Keratinocyte (primary cell): ENCODE measurements around the gene GOLGA6A. TPM values are rescaled to one million over a fixed set of nuclear protein-coding genes. Genes with fewer than 3 reads are reported as not detected.
"Not testable (repeated sequence)": the region's sequence is repeated elsewhere in the genome, so short reads cannot be mapped to it uniquely, and the experiment has no call there.

Source experiments
- DNase-seq: peaks from one replicate; pipeline ENCODE4 v3.0.0-alpha.2; 2011; ENCODE audit warnings: low read depth, missing footprints, low spot score
- FAIRE-seq: peaks from 2 replicates; lab custom pipeline; 2011; peaks lifted over from hg19 to GRCh38; lab: Jason Lieb, UNC
- H2AFZ ChIP-seq: 2 replicates; pipeline ENCODE4 v1.6.0; 2012; ENCODE audit warnings: low read length, control low read depth, inconsistent platforms; ENCODE audit not compliant: control insufficient read depth
- H3K27ac ChIP-seq: 2 replicates; pipeline ENCODE4 v1.5.1; 2011; ENCODE audit warnings: low read length; ENCODE audit not compliant: control insufficient read depth, insufficient read depth
- H3K27me3 ChIP-seq: 3 replicates; pipeline ENCODE4 v1.6.0; 2011; ENCODE audit warnings: low read length; ENCODE audit not compliant: control insufficient read depth, insufficient read depth; ENCODE audit errors: extremely low read depth
- H3K36me3 ChIP-seq, 2 experiments: 2 replicates in 1 of 2; 3 replicates in 1 of 2; pipeline ENCODE4 v1.5.1; 2011; ENCODE audit warnings: low read length in 2 of 2, mild to moderate bottlenecking in 1 of 2; ENCODE audit not compliant: control insufficient read depth in 2 of 2, insufficient read depth in 2 of 2; ENCODE audit errors: extremely low read depth in 1 of 2
- H3K4me1 ChIP-seq: 3 replicates; pipeline ENCODE4 v1.5.1; 2011; ENCODE audit warnings: low read length; ENCODE audit not compliant: control insufficient read depth, insufficient read depth; ENCODE audit errors: extremely low read depth
- H3K4me2 ChIP-seq: 3 replicates; pipeline ENCODE4 v1.6.0; 2011; ENCODE audit warnings: low read depth, low read length; ENCODE audit not compliant: control insufficient read depth, insufficient read depth; ENCODE audit errors: extremely low read depth
- H3K4me3 ChIP-seq, 3 experiments: fragments of 200-600 bp in 1 of 3; sonication (generic) in 1 of 3; 2 replicates in 2 of 3; 3 replicates in 1 of 3; pipeline ENCODE4 v1.5.1; 2011 to 2016; ENCODE audit warnings: low read length in 3 of 3, mild to moderate bottlenecking in 3 of 3, control low read depth in 2 of 3, inconsistent platforms in 1 of 3, low read depth in 1 of 3, mixed read lengths in 1 of 3, mixed run types in 1 of 3, moderate library complexity in 1 of 3; ENCODE audit not compliant: control insufficient read depth in 2 of 3, insufficient read depth in 2 of 3; ENCODE audit errors: extremely low read depth in 1 of 3
- H3K79me2 ChIP-seq: 2 replicates; pipeline ENCODE4 v1.6.0; 2012; ENCODE audit warnings: low read length; ENCODE audit not compliant: control insufficient read depth, insufficient read depth
- H3K9ac ChIP-seq: 3 replicates; pipeline ENCODE4 v1.6.0; 2011; ENCODE audit warnings: low read length; ENCODE audit not compliant: control insufficient read depth, insufficient read depth; ENCODE audit errors: extremely low read depth
- H3K9me1 ChIP-seq: 3 replicates; pipeline ENCODE4 v1.6.0; 2011; ENCODE audit warnings: low read length; ENCODE audit not compliant: control insufficient read depth, insufficient read depth; ENCODE audit errors: extremely low read depth
- H3K9me3 ChIP-seq: 2 replicates; pipeline ENCODE4 v1.5.1; 2012; ENCODE audit warnings: low read depth, low read length; ENCODE audit not compliant: control insufficient read depth
- H4K20me1 ChIP-seq: 3 replicates; pipeline ENCODE4 v1.6.0; 2011; ENCODE audit warnings: low read length; ENCODE audit not compliant: control insufficient read depth, insufficient read depth; ENCODE audit errors: extremely low read depth
- dilution Hi-C: fragments of 300-500 bp; cut with MboI; formaldehyde crosslinking; loops from one replicate; pipeline ENCODE4 v1.7.0; 2020; ENCODE audit warnings: low sequenced_read_pairs; ENCODE audit not compliant: extremely low pct_ligation_motif_present
- polyA plus RNA-seq, 5 experiments: library from polyadenylated mRNA; depleted of rRNA in 3 of 5; stranded (reverse) in 3 of 5; stranded (forward) in 1 of 5; unstranded in 1 of 5; fragments of >200 nt; gene quantifications; 1 replicate in 1 of 5; 2 replicates in 3 of 5; 3 replicates in 1 of 5; pipeline versions ENCODE4 v1.2.1 to v1.2.3, GENCODE V29; 2011 to 2012; ENCODE audit warnings: missing spikeins in 2 of 5, low read depth in 1 of 5, low replicate concordance in 1 of 5
- TF ChIP-seq, protein P1 (sequence below), 3 experiments: IDR thresholded peaks in 1 of 3; conservative IDR thresholded peaks in 1 of 3; optimal IDR thresholded peaks in 1 of 3; 2 replicates in 2 of 3; 3 replicates in 1 of 3; pipeline versions ENCODE3 to v1.5.1; 2011; ENCODE audit warnings: low read length in 3 of 3, mild to moderate bottlenecking in 3 of 3, moderate library complexity in 2 of 3, control low read depth in 1 of 3, inconsistent platforms in 1 of 3; ENCODE audit not compliant: insufficient read depth in 2 of 3; ENCODE audit errors: extremely low read depth in 1 of 3

Gene GOLGA6A
- polyA plus RNA-seq, 1 donor (not counting 4 experiments of a cell fraction or from before 2014, with no cell fraction given) = not detected

GRCh38 chr15:74094567-74094966 is 12.2 kb upstream of the GOLGA6A start:
- H3K9me1 ChIP-seq, H3K36me3 ChIP-seq, H3K4me3 ChIP-seq, H3K79me2 ChIP-seq, FAIRE-seq, H3K27ac ChIP-seq, H2AFZ ChIP-seq, dilution Hi-C loops, H4K20me1 ChIP-seq, H3K9ac ChIP-seq, DNase-seq, H3K4me2 ChIP-seq, H3K9me3 ChIP-seq, H3K4me1 ChIP-seq, H3K27me3 ChIP-seq: not testable (repeated sequence)

DNA sequence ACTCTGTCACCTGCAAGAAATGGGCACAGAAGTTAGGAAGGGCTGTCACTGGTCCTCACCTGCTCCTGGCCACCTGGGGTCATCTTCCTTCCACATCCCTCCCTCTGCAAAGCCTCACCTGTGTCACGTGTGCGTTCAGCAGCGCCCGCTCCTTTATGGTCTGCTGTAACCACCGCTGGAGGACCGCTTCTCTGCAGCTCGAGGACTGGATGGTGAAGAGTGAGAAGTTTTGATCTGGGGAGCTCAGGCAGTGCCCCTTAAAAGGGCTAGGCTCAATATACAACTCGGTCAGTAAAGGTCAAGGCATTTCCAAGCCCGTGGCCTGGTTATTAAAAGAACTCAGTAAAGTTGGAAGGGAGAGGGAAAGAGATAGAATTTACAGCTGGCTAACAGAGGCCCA is 6.6 kb downstream of the GOLGA6A start:
- FAIRE-seq, H3K4me3 ChIP-seq, H4K20me1 ChIP-seq, H2AFZ ChIP-seq, H3K9me1 ChIP-seq, H3K36me3 ChIP-seq, H3K9ac ChIP-seq, H3K9me3 ChIP-seq, H3K27ac ChIP-seq, H3K4me2 ChIP-seq, DNase-seq, H3K79me2 ChIP-seq, H3K4me1 ChIP-seq, H3K27me3 ChIP-seq, dilution Hi-C loops: not testable (repeated sequence)

- H3K9ac ChIP-seq, H3K27ac ChIP-seq, H2AFZ ChIP-seq, H3K4me2 ChIP-seq, H4K20me1 ChIP-seq, FAIRE-seq, H3K4me3 ChIP-seq, H3K9me3 ChIP-seq, dilution Hi-C loops, DNase-seq, H3K36me3 ChIP-seq, H3K9me1 ChIP-seq, H3K79me2 ChIP-seq, H3K4me1 ChIP-seq, H3K27me3 ChIP-seq: not testable (repeated sequence)
- TF ChIP-seq, protein P1, sequence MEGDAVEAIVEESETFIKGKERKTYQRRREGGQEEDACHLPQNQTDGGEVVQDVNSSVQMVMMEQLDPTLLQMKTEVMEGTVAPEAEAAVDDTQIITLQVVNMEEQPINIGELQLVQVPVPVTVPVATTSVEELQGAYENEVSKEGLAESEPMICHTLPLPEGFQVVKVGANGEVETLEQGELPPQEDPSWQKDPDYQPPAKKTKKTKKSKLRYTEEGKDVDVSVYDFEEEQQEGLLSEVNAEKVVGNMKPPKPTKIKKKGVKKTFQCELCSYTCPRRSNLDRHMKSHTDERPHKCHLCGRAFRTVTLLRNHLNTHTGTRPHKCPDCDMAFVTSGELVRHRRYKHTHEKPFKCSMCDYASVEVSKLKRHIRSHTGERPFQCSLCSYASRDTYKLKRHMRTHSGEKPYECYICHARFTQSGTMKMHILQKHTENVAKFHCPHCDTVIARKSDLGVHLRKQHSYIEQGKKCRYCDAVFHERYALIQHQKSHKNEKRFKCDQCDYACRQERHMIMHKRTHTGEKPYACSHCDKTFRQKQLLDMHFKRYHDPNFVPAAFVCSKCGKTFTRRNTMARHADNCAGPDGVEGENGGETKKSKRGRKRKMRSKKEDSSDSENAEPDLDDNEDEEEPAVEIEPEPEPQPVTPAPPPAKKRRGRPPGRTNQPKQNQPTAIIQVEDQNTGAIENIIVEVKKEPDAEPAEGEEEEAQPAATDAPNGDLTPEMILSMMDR (optimal IDR thresholded peaks at IDR 0.05 in 1 of 3, IDR thresholded peaks at IDR 0.05 in 1 of 3, conservative IDR thresholded peaks at IDR 0.05 in 1 of 3; ENCODE audit: extremely low read depth in 1 of 3, insufficient read depth in 2 of 3, low read length in 3 of 3) = peak in 1 of 3 experiments; percentile 21
Measured at GRCh38 chr15:74072614-74073337, 9.6 kb downstream of the GOLGA6A start.

DNA sequence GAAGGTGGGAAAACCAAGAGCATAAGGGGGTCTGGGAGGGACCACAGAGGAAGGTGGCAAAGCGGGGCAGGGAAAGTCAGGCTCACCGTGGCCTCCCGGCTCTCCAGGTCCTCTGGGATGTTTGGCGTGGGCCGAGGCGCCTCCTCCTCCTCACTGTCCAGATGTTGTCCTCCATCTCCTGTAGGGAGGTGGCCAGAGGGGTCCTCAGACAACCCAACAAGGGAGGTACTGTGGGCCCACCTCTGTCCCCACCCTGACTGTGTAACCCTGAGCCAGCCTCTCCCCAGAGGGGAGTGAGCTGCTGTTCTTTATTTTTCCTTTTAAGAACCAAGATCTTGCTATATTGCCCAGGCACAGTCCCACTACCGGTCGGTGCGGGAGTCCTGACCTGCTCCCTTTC is 10.2 kb downstream of the GOLGA6A start:
- dilution Hi-C loops, FAIRE-seq, H3K79me2 ChIP-seq: not testable (repeated sequence)

More for the DNA sequence above, 10.2 kb downstream of the GOLGA6A start:
- H4K20me1 ChIP-seq, H3K27me3 ChIP-seq, DNase-seq, H3K9me1 ChIP-seq, H3K4me2 ChIP-seq, H3K9me3 ChIP-seq, H3K9ac ChIP-seq, H3K27ac ChIP-seq, H3K4me1 ChIP-seq, H3K4me3 ChIP-seq, H2AFZ ChIP-seq, H3K36me3 ChIP-seq: not testable (repeated sequence)
